Thyroid gland (tissue), 4 donors: ENCODE measurements around the gene CLDN22. TPM values are rescaled to one million over a fixed set of nuclear protein-coding genes. Genes with fewer than 3 reads are reported as not detected.

ENCODE experiments used
- DNase-seq, 2 donors: peaks; one replicate each; pipeline ENCODE4 v3.0.0-alpha.2; 2019
- H3K27ac ChIP-seq, 3 donors: fragments of 200-600 bp; sonication (generic); 1 replicate in 2 of 3; 2 replicates in 1 of 3; pipeline ENCODE4 v1.5.1; 2016 to 2019; ENCODE audit warnings: mild to moderate bottlenecking in 1 of 3, moderate library complexity in 1 of 3
- H3K27me3 ChIP-seq: fragments of 200-600 bp; sonication (generic); one replicate; pipeline ENCODE4 v1.5.1; 2019
- H3K36me3 ChIP-seq, 2 donors: fragments of 200-600 bp; sonication (generic); one replicate each; pipeline ENCODE4 v1.5.1; 2016 to 2019
- H3K4me1 ChIP-seq, 2 donors: fragments of 200-600 bp; sonication (generic); one replicate each; pipeline ENCODE4 v1.5.1; 2017 to 2019
- H3K4me3 ChIP-seq, 3 donors: fragments of 200-600 bp; sonication (generic); replicated peaks in 1 of 3; 1 replicate in 2 of 3; 2 replicates in 1 of 3; pipeline ENCODE4 v1.5.1; 2016; ENCODE audit warnings: mild to moderate bottlenecking in 1 of 3
- H3K9me3 ChIP-seq: fragments of 200-600 bp; sonication (generic); one replicate; pipeline ENCODE4 v1.5.1; 2017
- POLR2A ChIP-seq, 2 donors: fragments of 450-650 bp; IDR thresholded peaks; one replicate each; pipeline ENCODE4 v1.6.1; 2017; ENCODE audit warnings: antibody characterized with exemption in 2 of 2, mild to moderate bottlenecking in 2 of 2, moderate library complexity in 1 of 2
- WGBS, 2 donors: methylation state at CpG; one replicate each; pipeline ENCODE4 v1.1.5; 2017; 5-methylcytosine and 5-hydroxymethylcytosine counted together
- intact Hi-C: fragments of 100-400 bp; cut with DNase I; formaldehyde crosslinking; loops from one replicate; pipeline ENCODE4 v1.15.1; 2023
- total RNA-seq, 4 donors: library from RNA; depleted of rRNA; stranded (reverse); fragments of >200 nt; gene quantifications; one replicate each; pipeline ENCODE4 v1.2.3, GENCODE V29; 2016
- TF ChIP-seq, protein P1 (sequence below), 6 experiments: fragments of 200-600 bp in 3 of 6; fragments of 450-650 bp in 3 of 6; sonication (generic) in 3 of 6; IDR thresholded peaks; one replicate each; pipeline ENCODE4 v1.5.1; 2016 to 2019; ENCODE audit warnings: antibody characterized with exemption in 6 of 6, mild to moderate bottlenecking in 2 of 6, inconsistent platforms in 1 of 6, moderate library complexity in 1 of 6

Gene CLDN22
- total RNA-seq, 4 donors from 2014 or later, result not detected

DNA sequence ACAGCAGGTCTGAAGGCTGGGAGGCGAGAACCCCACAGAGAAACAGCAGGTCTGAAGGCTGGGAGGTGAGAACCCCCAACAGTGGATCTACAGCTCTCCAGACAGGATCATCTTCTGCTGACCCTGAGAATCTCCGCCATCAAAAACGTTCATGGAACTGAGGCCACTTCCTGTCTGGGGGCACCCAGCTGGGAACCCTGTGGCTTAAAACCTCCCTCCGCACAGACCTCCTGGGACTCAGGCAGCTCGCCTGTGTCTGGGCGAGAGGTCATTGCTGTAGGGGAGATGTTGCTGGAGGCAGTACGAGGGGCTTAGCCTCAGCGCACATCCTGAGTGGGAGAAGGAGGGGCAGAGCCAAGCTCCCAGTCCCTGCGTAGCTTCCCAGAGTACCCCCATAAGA lies 17.3 kb upstream of the CLDN22 start:
- intact Hi-C loops, result no loop called here
- DNase-seq, result no peak
- Histone ChIP-seq H3K4me1 (peaks cover 0 to under 1% of the 10 kb centered on the region in 2 donors), H3K36me3 (no peaks in the 10 kb centered on the region), H3K9me3 (no peaks in the 10 kb centered on the region), H3K4me3 (no peak overlapping the region), H3K27me3 (no peaks in the 10 kb centered on the region), H3K27ac (no peak overlapping the region)
- WGBS, 2 donors, result 83% methylated on average over 8 to 9 of the region's 9 CpGs
- TF ChIP-seq, protein P1, sequence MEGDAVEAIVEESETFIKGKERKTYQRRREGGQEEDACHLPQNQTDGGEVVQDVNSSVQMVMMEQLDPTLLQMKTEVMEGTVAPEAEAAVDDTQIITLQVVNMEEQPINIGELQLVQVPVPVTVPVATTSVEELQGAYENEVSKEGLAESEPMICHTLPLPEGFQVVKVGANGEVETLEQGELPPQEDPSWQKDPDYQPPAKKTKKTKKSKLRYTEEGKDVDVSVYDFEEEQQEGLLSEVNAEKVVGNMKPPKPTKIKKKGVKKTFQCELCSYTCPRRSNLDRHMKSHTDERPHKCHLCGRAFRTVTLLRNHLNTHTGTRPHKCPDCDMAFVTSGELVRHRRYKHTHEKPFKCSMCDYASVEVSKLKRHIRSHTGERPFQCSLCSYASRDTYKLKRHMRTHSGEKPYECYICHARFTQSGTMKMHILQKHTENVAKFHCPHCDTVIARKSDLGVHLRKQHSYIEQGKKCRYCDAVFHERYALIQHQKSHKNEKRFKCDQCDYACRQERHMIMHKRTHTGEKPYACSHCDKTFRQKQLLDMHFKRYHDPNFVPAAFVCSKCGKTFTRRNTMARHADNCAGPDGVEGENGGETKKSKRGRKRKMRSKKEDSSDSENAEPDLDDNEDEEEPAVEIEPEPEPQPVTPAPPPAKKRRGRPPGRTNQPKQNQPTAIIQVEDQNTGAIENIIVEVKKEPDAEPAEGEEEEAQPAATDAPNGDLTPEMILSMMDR (IDR thresholded peaks at IDR 0.05), result no peak
- TF ChIP-seq POLR2A (IDR thresholded peaks at IDR 0.05), result no peak

DNA sequence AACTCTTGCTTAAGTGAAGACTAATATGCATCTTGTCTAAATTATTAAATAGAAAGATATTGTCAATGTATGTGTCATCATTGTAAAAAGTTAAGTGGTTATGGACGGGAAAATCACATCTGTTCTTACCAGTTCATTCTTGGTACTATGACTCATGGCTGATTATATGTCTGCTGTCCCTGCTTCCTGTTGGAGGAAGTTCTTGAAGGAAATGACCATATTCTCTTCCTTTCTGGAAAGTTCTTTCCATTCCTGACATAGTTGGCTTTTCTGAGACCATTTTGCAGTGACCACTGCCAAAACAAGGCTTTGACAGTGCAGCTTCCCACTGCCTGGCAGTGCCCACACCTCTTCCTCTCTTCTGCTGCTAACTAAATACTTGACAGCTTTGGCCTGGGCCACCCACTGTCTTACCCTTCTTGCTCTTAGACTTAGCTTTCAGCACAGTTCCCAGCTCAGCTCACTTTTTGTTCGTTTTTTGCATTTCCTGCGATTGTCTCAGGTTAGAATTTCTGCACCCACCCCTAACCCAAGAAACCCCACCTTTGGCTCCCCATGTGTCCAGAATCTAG lies 15.4 kb upstream of the CLDN22 start:
- no peak overlapping the region for H3K4me3 ChIP-seq
- no peaks in the 10 kb centered on the region for H3K36me3 ChIP-seq
- WGBS, 2 donors, result 67 to 80% methylated on average over 3 of the region's 3 CpGs
- H3K9me3 ChIP-seq, result no peaks in the 10 kb centered on the region
- no peaks in the 10 kb centered on the region for H3K27me3 ChIP-seq
- intact Hi-C loops, result no loop called here
- no peak overlapping the region for H3K27ac ChIP-seq
- TF ChIP-seq POLR2A (IDR thresholded peaks at IDR 0.05), result no peak
- TF ChIP-seq, protein P1 (IDR thresholded peaks at IDR 0.05), result no peak
- DNase-seq, result no peak
- no peaks in the 10 kb centered on the region for H3K4me1 ChIP-seq

DNA sequence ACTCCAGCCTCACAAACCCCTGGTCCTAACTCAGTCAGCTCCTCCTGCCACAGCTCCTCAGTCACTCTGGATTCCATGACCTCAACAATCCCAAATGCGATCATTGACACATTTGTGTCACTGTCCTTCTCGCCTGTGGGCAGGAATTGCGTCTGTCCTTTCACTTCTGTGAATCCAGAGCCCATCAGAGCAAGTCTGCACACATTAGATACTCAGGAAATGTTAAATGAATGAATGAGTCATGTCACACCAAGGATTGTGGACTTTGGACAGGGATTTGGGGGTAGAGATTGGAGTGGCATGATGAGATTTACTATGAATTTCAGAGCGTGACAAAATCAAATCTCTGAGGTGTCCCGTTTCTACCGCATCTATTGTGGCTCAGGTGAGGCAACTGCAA lies 13.9 kb upstream of the CLDN22 start:
- Histone ChIP-seq H3K36me3 (no peaks in the 10 kb centered on the region), H3K27me3 (no peaks in the 10 kb centered on the region)
- intact Hi-C loops, result no loop called here

GRCh38 chr4:183333202-183333601 lies 13.1 kb upstream of the CLDN22 start:
- Histone ChIP-seq H3K27me3 (no peaks in the 10 kb centered on the region), H3K36me3 (no peaks in the 10 kb centered on the region), H3K4me1 (no peaks in the 10 kb centered on the region), H3K9me3 (no peaks in the 10 kb centered on the region), H3K4me3 (no peak overlapping the region), H3K27ac (no peak overlapping the region)
- WGBS, 2 donors, result 94% methylated on average over 9 of the region's 9 CpGs
- TF ChIP-seq, protein P1 (IDR thresholded peaks at IDR 0.05), result no peak
- no peak for TF ChIP-seq POLR2A (IDR thresholded peaks at IDR 0.05)
- no peak for DNase-seq
- intact Hi-C loops, result no loop called here

More for the DNA sequence above, 13.9 kb upstream of the CLDN22 start:
- Histone ChIP-seq H3K4me3 (no peak overlapping the region), H3K4me1 (no peaks in the 10 kb centered on the region), H3K9me3 (no peaks in the 10 kb centered on the region), H3K27ac (no peak overlapping the region)
- no peak for DNase-seq
- WGBS, 2 donors, result 85 to 93% methylated on average over 6 of the region's 6 CpGs
- no peak for TF ChIP-seq POLR2A (IDR thresholded peaks at IDR 0.05)
- TF ChIP-seq, protein P1 (IDR thresholded peaks at IDR 0.05), result no peak

- no peaks in the 10 kb centered on the region for H3K4me1 ChIP-seq
- WGBS, 2 donors, result 60 to 63% methylated on average over 11 of the region's 11 CpGs
These were observed 12.4 kb upstream of the CLDN22 start for GRCh38 chr4:183332447-183332846.

More at GRCh38 chr4:183332447-183332846, 12.4 kb upstream of the CLDN22 start:
- Histone ChIP-seq H3K36me3 (no peaks in the 10 kb centered on the region), H3K27me3 (no peaks in the 10 kb centered on the region), H3K4me3 (no peak overlapping the region), H3K27ac (no peak overlapping the region), H3K9me3 (no peaks in the 10 kb centered on the region)
- no peak for DNase-seq
- intact Hi-C loops, result no loop called here
- no peak for TF ChIP-seq POLR2A (IDR thresholded peaks at IDR 0.05)
- TF ChIP-seq, protein P1 (IDR thresholded peaks at IDR 0.05), result no peak
